Hepatocyte (in vitro differentiated cells): ENCODE data around the gene RELT. TPM values are rescaled to one million over a fixed set of nuclear protein-coding genes. Genes with fewer than 3 reads are reported as not detected.

Experiments
- DNase-seq: peaks from one replicate; pipeline ENCODE4 v3.0.0-alpha.2; 2016; ENCODE audit warnings: low spot score
- H2AFZ ChIP-seq: fragments of 200-600 bp; sonication (generic); 2 replicates; pipeline ENCODE4 v1.6.0; 2016; ENCODE audit warnings: antibody characterized with exemption, mild to moderate bottlenecking
- H3K27ac ChIP-seq: fragments of 200-600 bp; sonication (generic); 2 replicates; pipeline ENCODE4 v1.5.1; 2016; ENCODE audit warnings: mild to moderate bottlenecking
- H3K27me3 ChIP-seq: fragments of 200-600 bp; sonication (generic); 2 replicates; pipeline ENCODE4 v1.6.1; 2016
- H3K36me3 ChIP-seq: fragments of 200-600 bp; sonication (generic); replicated peaks from 2 replicates; pipeline ENCODE4 v1.5.1; 2016; ENCODE audit warnings: low read depth; ENCODE audit not compliant: insufficient read depth
- H3K4me1 ChIP-seq: fragments of 200-600 bp; sonication (generic); 2 replicates; pipeline ENCODE4 v1.5.1; 2016; ENCODE audit warnings: mild to moderate bottlenecking, moderate library complexity; ENCODE audit not compliant: insufficient read depth
- H3K4me2 ChIP-seq: fragments of 200-600 bp; sonication (generic); 2 replicates; pipeline ENCODE4 v1.6.0; 2016
- H3K4me3 ChIP-seq: fragments of 200-600 bp; sonication (generic); 2 replicates; pipeline ENCODE4 v1.5.1; 2016; ENCODE audit warnings: mild to moderate bottlenecking
- H3K79me2 ChIP-seq: fragments of 200-600 bp; sonication (generic); 2 replicates; pipeline ENCODE4 v1.6.0; 2017; ENCODE audit warnings: mild to moderate bottlenecking
- H3K9me2 ChIP-seq: fragments of 200-600 bp; sonication (generic); replicated peaks from 2 replicates; pipeline ENCODE4 v1.6.0; 2017; ENCODE audit warnings: mild to moderate bottlenecking; ENCODE audit not compliant: insufficient read depth
- H3K9me3 ChIP-seq: fragments of 200-600 bp; sonication (generic); 2 replicates; pipeline ENCODE4 v1.5.1; 2016; ENCODE audit warnings: low read depth, mild to moderate bottlenecking
- H4K20me1 ChIP-seq: fragments of 200-600 bp; sonication (generic); 2 replicates; pipeline ENCODE4 v1.6.0; 2016; ENCODE audit warnings: mild to moderate bottlenecking; ENCODE audit not compliant: insufficient read depth, poor library complexity, severe bottlenecking
- EZH2 ChIP-seq: fragments of 200-600 bp; sonication (generic); IDR thresholded peaks from 2 replicates; pipeline ENCODE4 v1.6.1; 2016; ENCODE audit warnings: antibody characterized with exemption, mild to moderate bottlenecking, borderline replicate concordance
- EZH2phosphoT487 ChIP-seq: fragments of 200-600 bp; sonication (generic); IDR thresholded peaks from one replicate; pipeline ENCODE4 v1.6.1; 2018; ENCODE audit warnings: antibody characterized with exemption, mild to moderate bottlenecking, low read depth, moderate library complexity; ENCODE audit not compliant: unreplicated experiment, severe bottlenecking
- WGBS: methylation state at CpG from one replicate; pipeline ENCODE4 v1.1.6; 2016; ENCODE audit warnings: low lambda C conversion rate; ENCODE audit errors: missing lambda C conversion rate; 5-methylcytosine and 5-hydroxymethylcytosine counted together
- polyA plus RNA-seq: library from polyadenylated mRNA; unstranded; fragments of >200 nt; fragmentation: Nextera tagmentation; extraction: Ambion mirVana; gene quantifications from 2 replicates; pipeline ENCODE4 v1.2.1, GENCODE V29; 2016
- total RNA-seq: library from RNA; depleted of rRNA; stranded (reverse); fragments of >200 nt; gene quantifications from 2 replicates; pipeline ENCODE4 v1.2.3, GENCODE V29; 2014
- TF ChIP-seq, protein P1 (sequence below): fragments of 200-600 bp; sonication (generic); IDR thresholded peaks from 2 replicates; pipeline ENCODE4 v1.5.1; 2016; ENCODE audit warnings: antibody characterized with exemption, mild to moderate bottlenecking; ENCODE audit not compliant: poor library complexity

The RELT gene
- total and polyA plus RNA-seq, 2 experiments from 2014 or later = 1.6 to 3.4 TPM

- 94% methylated on average over 5 of the region's 5 CpGs for WGBS
- Histone ChIP-seq H3K27ac (no peak overlapping the region), H3K4me2 (no peak overlapping the region), H3K9me3 (no peaks in the 10 kb centered on the region), H3K4me3 (no peak overlapping the region), H3K27me3 (no peaks in the 10 kb centered on the region), H2AFZ (no peak overlapping the region), H3K9me2 (no peaks in the 10 kb centered on the region), H3K79me2 (no peaks in the 10 kb centered on the region), H3K4me1 (no peaks in the 10 kb centered on the region), H3K36me3 (no peaks in the 10 kb centered on the region), H4K20me1 (no peaks in the 10 kb centered on the region)
- DNase-seq = no peak
- TF ChIP-seq, protein P1, sequence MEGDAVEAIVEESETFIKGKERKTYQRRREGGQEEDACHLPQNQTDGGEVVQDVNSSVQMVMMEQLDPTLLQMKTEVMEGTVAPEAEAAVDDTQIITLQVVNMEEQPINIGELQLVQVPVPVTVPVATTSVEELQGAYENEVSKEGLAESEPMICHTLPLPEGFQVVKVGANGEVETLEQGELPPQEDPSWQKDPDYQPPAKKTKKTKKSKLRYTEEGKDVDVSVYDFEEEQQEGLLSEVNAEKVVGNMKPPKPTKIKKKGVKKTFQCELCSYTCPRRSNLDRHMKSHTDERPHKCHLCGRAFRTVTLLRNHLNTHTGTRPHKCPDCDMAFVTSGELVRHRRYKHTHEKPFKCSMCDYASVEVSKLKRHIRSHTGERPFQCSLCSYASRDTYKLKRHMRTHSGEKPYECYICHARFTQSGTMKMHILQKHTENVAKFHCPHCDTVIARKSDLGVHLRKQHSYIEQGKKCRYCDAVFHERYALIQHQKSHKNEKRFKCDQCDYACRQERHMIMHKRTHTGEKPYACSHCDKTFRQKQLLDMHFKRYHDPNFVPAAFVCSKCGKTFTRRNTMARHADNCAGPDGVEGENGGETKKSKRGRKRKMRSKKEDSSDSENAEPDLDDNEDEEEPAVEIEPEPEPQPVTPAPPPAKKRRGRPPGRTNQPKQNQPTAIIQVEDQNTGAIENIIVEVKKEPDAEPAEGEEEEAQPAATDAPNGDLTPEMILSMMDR = no peak
- TF ChIP-seq EZH2 (no peak), EZH2phosphoT487 (no peak)
Observed at GRCh38 chr11:73403541-73403940, 27.3 kb downstream of the RELT start.

- Histone ChIP-seq H3K27ac (no peak overlapping the region), H3K4me2 (no peak overlapping the region), H3K4me3 (no peak overlapping the region), H3K36me3 (no peaks in the 10 kb centered on the region), H4K20me1 (no peaks in the 10 kb centered on the region), H3K27me3 (no peaks in the 10 kb centered on the region), H3K79me2 (no peaks in the 10 kb centered on the region), H3K4me1 (no peaks in the 10 kb centered on the region), H3K9me3 (no peaks in the 10 kb centered on the region), H3K9me2 (no peaks in the 10 kb centered on the region), H2AFZ (no peak overlapping the region)
- peak; percentile 74 for DNase-seq
- no peak for TF ChIP-seq EZH2
- TF ChIP-seq, protein P1 = peak; percentile 61
- 70% methylated on average over 4 of the region's 4 CpGs for WGBS
Observed at GRCh38 chr11:73404048-73404447, 27.8 kb downstream of the RELT start.

GRCh38 chr11:73404506-73405145 lies 28.4 kb downstream of the RELT start:
- Histone ChIP-seq H3K4me2 (no peak overlapping the region), H3K27me3 (no peaks in the 10 kb centered on the region), H3K9me3 (no peaks in the 10 kb centered on the region), H3K9me2 (no peaks in the 10 kb centered on the region), H2AFZ (no peak overlapping the region), H3K27ac (no peak overlapping the region), H3K4me1 (no peaks in the 10 kb centered on the region), H3K36me3 (no peaks in the 10 kb centered on the region), H4K20me1 (no peaks in the 10 kb centered on the region), H3K4me3 (no peak overlapping the region), H3K79me2 (no peaks in the 10 kb centered on the region)
- no peak for DNase-seq
- WGBS = 98% methylated on average over 5 of the region's 5 CpGs
- TF ChIP-seq EZH2 (no peak), EZH2phosphoT487 (no peak)
- TF ChIP-seq, protein P1 = no peak
